Upper lobe of right lung (tissue), 1 donor: ENCODE results near the gene BHMT2. TPM values are rescaled to one million over a fixed set of nuclear protein-coding genes. Genes with fewer than 3 reads are reported as not detected.

Experiments used
- ATAC-seq: fragments of 200-7000 bp; cut with Tn5 transposase; one replicate; pipeline ENCODE4 v1.9.1; 2020; ENCODE audit warnings: mild to moderate bottlenecking, moderate library complexity
- DNase-seq: peaks from one replicate; pipeline ENCODE4 v3.0.0-alpha.2; 2020
- H3K27ac ChIP-seq: fragments of 200-600 bp; one replicate; pipeline ENCODE4 v1.8.0; 2022
- H3K27me3 ChIP-seq: fragments of 200-600 bp; one replicate; pipeline ENCODE4 v1.8.0; 2022; ENCODE audit warnings: mild to moderate bottlenecking
- H3K36me3 ChIP-seq: fragments of 200-600 bp; one replicate; pipeline ENCODE4 v1.8.0; 2022
- H3K4me1 ChIP-seq: fragments of 200-600 bp; one replicate; pipeline ENCODE4 v1.8.0; 2022
- H3K4me3 ChIP-seq: fragments of 200-600 bp; one replicate; pipeline ENCODE4 v1.8.0; 2022; ENCODE audit warnings: mild to moderate bottlenecking
- H3K9me3 ChIP-seq: fragments of 200-600 bp; one replicate; pipeline ENCODE4 v1.8.0; 2022
- intact Hi-C: fragments of 100-400 bp; cut with DNase I; formaldehyde crosslinking; loops from one replicate; pipeline ENCODE4 v1.11.0; 2022
- total RNA-seq: library from RNA; stranded (reverse); fragmentation: NEBNext Ultra II Directional; extraction: Animal tissue kit (Norgen Biotek cat#: 25700); gene quantifications from one replicate; pipeline ENCODE4 v1.2.1, GENCODE V29; 2021
- TF ChIP-seq, protein P1 (sequence below): fragments of 200-600 bp; IDR thresholded peaks from one replicate; pipeline ENCODE4 v1.8.0; 2022; ENCODE audit warnings: antibody characterized with exemption
- donor health status: DM: no; HTN: yes; CAD: no; lungs with severe emphysema.

BHMT2 gene
- total RNA-seq, 1 donor from 2014 or later = 4.7 TPM

DNA sequence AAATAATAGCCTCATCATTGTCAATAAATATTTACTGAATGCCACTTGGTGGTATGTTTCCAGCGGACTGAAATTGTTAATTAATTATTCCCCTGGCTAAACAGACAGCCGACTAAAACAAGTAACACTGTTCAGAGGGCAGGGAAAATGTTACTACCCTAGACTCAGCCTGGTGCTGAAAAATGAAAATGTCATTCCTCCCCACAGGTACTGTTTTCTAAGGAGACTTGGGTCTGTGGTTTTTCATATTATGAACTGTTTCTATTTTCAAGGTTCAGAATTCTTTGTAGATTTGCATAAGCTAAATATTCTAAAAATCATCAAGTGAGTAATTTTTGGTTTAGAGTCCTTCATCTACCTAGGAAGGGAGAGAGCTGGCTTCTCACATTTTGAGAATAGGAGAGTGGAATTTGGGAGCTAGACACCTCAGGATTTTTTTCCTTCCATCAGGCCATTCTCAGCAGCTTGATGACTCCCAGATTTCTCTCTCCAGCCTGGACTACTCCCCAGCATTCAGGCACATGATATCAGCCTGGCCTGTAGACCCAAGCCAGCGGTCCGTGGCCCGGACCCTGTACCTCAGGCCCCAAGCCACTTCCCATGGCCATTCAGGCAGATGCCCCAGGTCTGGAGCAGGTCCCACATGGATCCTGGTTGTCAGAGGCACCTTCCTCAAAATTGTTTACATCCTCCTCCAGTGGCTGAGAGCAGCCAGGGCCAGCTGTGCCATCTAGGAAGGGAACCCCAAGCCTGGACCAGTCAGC lies 66.4 kb downstream of the BHMT2 start:
- Histone ChIP-seq H3K36me3 (no peaks in the 10 kb centered on the region), H3K27me3 (no peaks in the 10 kb centered on the region), H3K27ac (no peak overlapping the region), H3K4me3 (no peak overlapping the region), H3K9me3 (no peaks in the 10 kb centered on the region), H3K4me1 (peaks cover 6% of the 10 kb centered on the region)
- ATAC-seq = no peak
- TF ChIP-seq, protein P1, sequence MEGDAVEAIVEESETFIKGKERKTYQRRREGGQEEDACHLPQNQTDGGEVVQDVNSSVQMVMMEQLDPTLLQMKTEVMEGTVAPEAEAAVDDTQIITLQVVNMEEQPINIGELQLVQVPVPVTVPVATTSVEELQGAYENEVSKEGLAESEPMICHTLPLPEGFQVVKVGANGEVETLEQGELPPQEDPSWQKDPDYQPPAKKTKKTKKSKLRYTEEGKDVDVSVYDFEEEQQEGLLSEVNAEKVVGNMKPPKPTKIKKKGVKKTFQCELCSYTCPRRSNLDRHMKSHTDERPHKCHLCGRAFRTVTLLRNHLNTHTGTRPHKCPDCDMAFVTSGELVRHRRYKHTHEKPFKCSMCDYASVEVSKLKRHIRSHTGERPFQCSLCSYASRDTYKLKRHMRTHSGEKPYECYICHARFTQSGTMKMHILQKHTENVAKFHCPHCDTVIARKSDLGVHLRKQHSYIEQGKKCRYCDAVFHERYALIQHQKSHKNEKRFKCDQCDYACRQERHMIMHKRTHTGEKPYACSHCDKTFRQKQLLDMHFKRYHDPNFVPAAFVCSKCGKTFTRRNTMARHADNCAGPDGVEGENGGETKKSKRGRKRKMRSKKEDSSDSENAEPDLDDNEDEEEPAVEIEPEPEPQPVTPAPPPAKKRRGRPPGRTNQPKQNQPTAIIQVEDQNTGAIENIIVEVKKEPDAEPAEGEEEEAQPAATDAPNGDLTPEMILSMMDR = no peak
- DNase-seq = no peak
- intact Hi-C loops = loop anchor here (10.0 kb wide), 1 partner anchor 111 kb away; no protein-coding TSS in a partner anchor

DNA sequence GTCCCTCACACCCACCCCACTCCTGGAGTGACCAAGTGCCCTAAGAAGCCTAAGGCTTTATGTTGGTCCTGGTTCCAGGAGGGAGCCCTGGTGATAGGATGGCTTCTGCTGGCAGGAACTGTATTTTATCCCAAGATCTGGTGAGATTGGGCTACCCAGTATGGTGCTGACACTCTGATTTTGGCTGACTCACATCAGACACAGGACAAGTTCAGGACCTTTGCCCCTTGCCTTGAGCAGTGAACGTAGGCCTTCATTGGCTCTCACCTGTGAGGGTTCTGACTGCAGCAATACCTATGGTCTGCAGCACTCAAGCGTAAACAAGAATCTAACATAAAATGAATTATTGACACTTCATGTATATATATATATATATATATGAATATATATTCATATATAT lies 67.1 kb downstream of the BHMT2 start:
- no peak for DNase-seq
- Histone ChIP-seq H3K4me3 (no peak overlapping the region), H3K27ac (no peak overlapping the region), H3K36me3 (no peaks in the 10 kb centered on the region), H3K4me1 (peaks cover 6% of the 10 kb centered on the region), H3K27me3 (no peaks in the 10 kb centered on the region), H3K9me3 (no peaks in the 10 kb centered on the region)
- TF ChIP-seq, protein P1 = no peak
- no peak for ATAC-seq
- intact Hi-C loops = loop anchor here (10.0 kb wide), 1 partner anchor 112 kb away; no protein-coding TSS in a partner anchor

Other genes starting within 250 kb of the BHMT2 start
- gene ARSB, start 84.5 kb upstream of the BHMT2 start, total RNA-seq = 15.8 TPM
- gene DMGDH, start 93 bp upstream of the BHMT2 start, total RNA-seq = 0.78 TPM
- gene BHMT, start 42.0 kb downstream of the BHMT2 start, total RNA-seq = not detected
- 10.9 TPM for gene JMY, start 166.4 kb downstream of the BHMT2 start, total RNA-seq